WTC11 (cell line): ENCODE measurements around the gene GPC6. TPM values are rescaled to one million over a fixed set of nuclear protein-coding genes. Genes with fewer than 3 reads are reported as not detected.
A peak's percentile ranks its signal among the peaks of the same experiment; 100 is the strongest.

Source experiments
- ATAC-seq: fragments of 200-7000 bp; cut with Tn5 transposase; 2 replicates; pipeline ENCODE4 v1.10.0; 2021; ENCODE audit warnings: mild to moderate bottlenecking, moderate library complexity
- CTCF ChIA-PET: fragments of 300-600 bp; sonication (Branson Sonifier 250); formaldehyde crosslinking; loops from one replicate; lab custom pipeline; 2021; ENCODE audit warnings: antibody characterized with exemption; lab: Charles Lee
- POLR2A ChIA-PET: fragments of 350-600 bp; sonication (Branson Sonifier 250); formaldehyde crosslinking; loops from one replicate; lab custom pipeline; 2021; ENCODE audit warnings: antibody characterized with exemption; lab: Charles Lee
- DNase-seq: peaks from one replicate; pipeline ENCODE4 v3.0.0; 2021; ENCODE audit warnings: low spot score
- H3K27ac Mint-ChIP-seq: 2 replicates; pipeline ENCODE4 v1.8.0; 2021; ENCODE audit warnings: mixed read lengths
- H3K27me3 Mint-ChIP-seq: 2 replicates; pipeline ENCODE4 v1.8.0; 2021; ENCODE audit warnings: low read depth, mild to moderate bottlenecking, moderate library complexity, mixed read lengths
- H3K36me3 Mint-ChIP-seq: 2 replicates; pipeline ENCODE4 v1.8.0; 2021; ENCODE audit warnings: mixed read lengths
- H3K4me1 Mint-ChIP-seq: 2 replicates; pipeline ENCODE4 v1.8.0; 2022; ENCODE audit warnings: mixed read lengths
- H3K4me3 Mint-ChIP-seq: 2 replicates; pipeline ENCODE4 v1.8.0; 2021; ENCODE audit warnings: mild to moderate bottlenecking, moderate library complexity, mixed read lengths
- H3K9me3 Mint-ChIP-seq: 2 replicates; pipeline ENCODE4 v1.8.0; 2021; ENCODE audit warnings: mixed read lengths
- FOXK1 ChIP-seq: sonication (generic); formaldehyde crosslinking; IDR thresholded peaks from 2 replicates; pipeline ENCODE4 v1.8.0; 2022; ENCODE audit warnings: mild to moderate bottlenecking, moderate library complexity, missing genetic modification reagents
- GABPB1 ChIP-seq: sonication (generic); formaldehyde crosslinking; IDR thresholded peaks from 2 replicates; pipeline ENCODE4 v1.8.1; 2023; ENCODE audit warnings: mild to moderate bottlenecking, missing genetic modification reagents
- JAZF1 ChIP-seq: fragments of 250-450 bp; sonication (Bioruptor Pico); IDR thresholded peaks from 2 replicates; pipeline ENCODE4 v1.9.0; 2021; ENCODE audit warnings: moderate library complexity, mild to moderate bottlenecking, inconsistent platforms
- MXD4 ChIP-seq: fragments of 250-450 bp; sonication (Bioruptor Pico); IDR thresholded peaks from 2 replicates; pipeline ENCODE4 v1.8.0; 2021; ENCODE audit warnings: mild to moderate bottlenecking, moderate library complexity, borderline replicate concordance
- NFATC4 ChIP-seq: fragments of 250-450 bp; sonication (Bioruptor Pico); IDR thresholded peaks from 2 replicates; pipeline ENCODE4 v1.9.0; 2021; ENCODE audit warnings: mild to moderate bottlenecking
- NR2C2 ChIP-seq: sonication (generic); formaldehyde crosslinking; IDR thresholded peaks from 2 replicates; pipeline ENCODE4 v1.8.0; 2022; ENCODE audit warnings: mild to moderate bottlenecking, missing genetic modification reagents
- PRRX2 ChIP-seq: fragments of 250-450 bp; sonication (Bioruptor Pico); IDR thresholded peaks from 2 replicates; pipeline ENCODE4 v1.8.0; 2021; ENCODE audit warnings: mild to moderate bottlenecking
- ZNF219 ChIP-seq: sonication (generic); formaldehyde crosslinking; IDR thresholded peaks from 2 replicates; pipeline ENCODE4 v1.8.0; 2023; ENCODE audit warnings: missing genetic modification reagents, mild to moderate bottlenecking, borderline replicate concordance
- ZNF263 ChIP-seq: sonication (generic); formaldehyde crosslinking; IDR thresholded peaks from 2 replicates; pipeline ENCODE4 v1.8.1; 2022; ENCODE audit warnings: low read depth, mild to moderate bottlenecking, moderate library complexity, missing genetic modification reagents
- total RNA-seq: library from RNA; stranded (reverse); gene quantifications from 3 replicates; pipeline ENCODE4 v1.2.3, GENCODE V29; 2021
- TF ChIP-seq, protein P1 (sequence below): sonication (generic); formaldehyde crosslinking; IDR thresholded peaks from 2 replicates; pipeline ENCODE4 v1.8.0; 2022; ENCODE audit warnings: missing genetic modification reagents
- TF ChIP-seq, protein P2 (sequence below): sonication (generic); formaldehyde crosslinking; IDR thresholded peaks from 2 replicates; pipeline ENCODE4 v1.8.0; 2022; ENCODE audit warnings: mild to moderate bottlenecking, missing genetic modification reagents
- TF ChIP-seq, protein P3 (sequence below): fragments of 250-450 bp; sonication (Bioruptor Pico); IDR thresholded peaks from 2 replicates; pipeline ENCODE4 v1.8.0; 2021; ENCODE audit warnings: mild to moderate bottlenecking
- TF ChIP-seq, protein P4 (sequence below): sonication (generic); formaldehyde crosslinking; IDR thresholded peaks from 2 replicates; pipeline ENCODE4 v1.8.1; 2023; ENCODE audit warnings: mild to moderate bottlenecking, missing genetic modification reagents

Gene GPC6
- total RNA-seq, 1 experiment from 2014 or later = 19.5 TPM

DNA sequence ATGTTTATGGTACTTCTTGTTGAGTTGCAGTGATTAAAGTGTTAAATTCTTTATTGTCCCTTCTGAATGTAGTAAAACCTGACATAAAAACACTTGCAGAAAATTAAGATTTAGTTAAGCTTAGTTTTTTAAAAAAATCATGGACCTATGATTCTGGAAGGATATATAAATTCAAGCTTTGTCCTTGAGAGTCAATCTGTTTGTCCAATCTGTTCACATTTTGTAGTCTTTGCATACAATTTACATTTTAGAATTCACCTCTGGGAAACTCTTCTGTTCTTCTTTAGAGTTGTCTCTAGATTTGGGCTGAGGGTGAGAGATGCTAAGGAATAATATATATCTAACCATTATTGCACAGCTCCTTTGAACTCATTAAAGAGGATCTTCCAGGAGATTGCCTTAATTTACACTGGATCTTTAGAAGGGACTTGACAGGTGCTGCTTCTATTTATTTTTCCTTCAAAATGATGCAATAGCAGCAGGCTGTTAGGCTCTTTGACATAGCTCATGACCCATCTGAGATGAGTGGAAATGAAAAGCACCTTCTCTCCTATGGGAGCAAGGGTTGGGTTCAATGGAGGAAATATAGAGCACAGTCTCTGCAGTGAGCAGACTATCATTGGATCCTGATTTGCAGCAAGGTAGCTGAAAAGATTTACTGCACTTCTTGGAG, 433.9 kb downstream of the GPC6 start:
- Mint-ChIP-seq H3K27ac (no peak overlapping the region), H3K27me3 (no peaks in the 10 kb centered on the region), H3K36me3 (no peaks in the 10 kb centered on the region), H3K4me3 (no peak overlapping the region), H3K4me1 (no peaks in the 10 kb centered on the region), H3K9me3 (peaks cover 8% of the 10 kb centered on the region)
- ChIA-PET CTCF (no interaction called here), POLR2A (no interaction called here)
- ATAC-seq (no peak), DNase-seq (no peak)
- peak; percentile 61; the same call in 1 of the 2 replicates for TF ChIP-seq GABPB1 (CRISPR knock-in tag)
- TF ChIP-seq NR2C2 (CRISPR knock-in tag) = no peak

DNA sequence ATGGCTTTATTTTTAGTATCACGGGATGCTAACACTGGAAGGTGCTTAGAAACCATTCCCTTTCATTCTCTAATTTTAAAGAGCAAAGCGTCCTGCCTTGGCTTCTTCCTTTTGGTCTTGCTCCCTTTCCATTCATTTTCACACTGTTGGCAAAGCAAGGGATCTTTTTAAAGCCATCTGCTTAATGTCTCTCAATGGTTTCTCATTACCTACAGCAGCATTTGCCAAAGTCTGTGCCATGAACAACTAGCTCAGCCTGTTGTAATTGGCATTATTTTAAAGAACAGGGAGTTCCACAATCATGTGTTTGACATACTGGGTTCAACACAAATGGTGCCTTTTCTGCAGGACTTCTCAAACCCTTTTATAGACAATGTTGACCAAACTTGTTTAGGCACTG, 444.3 kb downstream of the GPC6 start:
- H3K27ac Mint-ChIP-seq = no peak overlapping the region
- peaks cover 16% of the 10 kb centered on the region for H3K9me3 Mint-ChIP-seq
- no peak overlapping the region for H3K4me3 Mint-ChIP-seq
- CTCF ChIA-PET = no interaction called here
- ATAC-seq = no peak
- TF ChIP-seq, protein P1, sequence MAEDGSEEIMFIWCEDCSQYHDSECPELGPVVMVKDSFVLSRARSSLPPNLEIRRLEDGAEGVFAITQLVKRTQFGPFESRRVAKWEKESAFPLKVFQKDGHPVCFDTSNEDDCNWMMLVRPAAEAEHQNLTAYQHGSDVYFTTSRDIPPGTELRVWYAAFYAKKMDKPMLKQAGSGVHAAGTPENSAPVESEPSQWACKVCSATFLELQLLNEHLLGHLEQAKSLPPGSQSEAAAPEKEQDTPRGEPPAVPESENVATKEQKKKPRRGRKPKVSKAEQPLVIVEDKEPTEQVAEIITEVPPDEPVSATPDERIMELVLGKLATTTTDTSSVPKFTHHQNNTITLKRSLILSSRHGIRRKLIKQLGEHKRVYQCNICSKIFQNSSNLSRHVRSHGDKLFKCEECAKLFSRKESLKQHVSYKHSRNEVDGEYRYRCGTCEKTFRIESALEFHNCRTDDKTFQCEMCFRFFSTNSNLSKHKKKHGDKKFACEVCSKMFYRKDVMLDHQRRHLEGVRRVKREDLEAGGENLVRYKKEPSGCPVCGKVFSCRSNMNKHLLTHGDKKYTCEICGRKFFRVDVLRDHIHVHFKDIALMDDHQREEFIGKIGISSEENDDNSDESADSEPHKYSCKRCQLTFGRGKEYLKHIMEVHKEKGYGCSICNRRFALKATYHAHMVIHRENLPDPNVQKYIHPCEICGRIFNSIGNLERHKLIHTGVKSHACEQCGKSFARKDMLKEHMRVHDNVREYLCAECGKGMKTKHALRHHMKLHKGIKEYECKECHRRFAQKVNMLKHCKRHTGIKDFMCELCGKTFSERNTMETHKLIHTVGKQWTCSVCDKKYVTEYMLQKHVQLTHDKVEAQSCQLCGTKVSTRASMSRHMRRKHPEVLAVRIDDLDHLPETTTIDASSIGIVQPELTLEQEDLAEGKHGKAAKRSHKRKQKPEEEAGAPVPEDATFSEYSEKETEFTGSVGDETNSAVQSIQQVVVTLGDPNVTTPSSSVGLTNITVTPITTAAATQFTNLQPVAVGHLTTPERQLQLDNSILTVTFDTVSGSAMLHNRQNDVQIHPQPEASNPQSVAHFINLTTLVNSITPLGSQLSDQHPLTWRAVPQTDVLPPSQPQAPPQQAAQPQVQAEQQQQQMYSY (CRISPR knock-in tag) = no peak
- TF ChIP-seq, protein P2, sequence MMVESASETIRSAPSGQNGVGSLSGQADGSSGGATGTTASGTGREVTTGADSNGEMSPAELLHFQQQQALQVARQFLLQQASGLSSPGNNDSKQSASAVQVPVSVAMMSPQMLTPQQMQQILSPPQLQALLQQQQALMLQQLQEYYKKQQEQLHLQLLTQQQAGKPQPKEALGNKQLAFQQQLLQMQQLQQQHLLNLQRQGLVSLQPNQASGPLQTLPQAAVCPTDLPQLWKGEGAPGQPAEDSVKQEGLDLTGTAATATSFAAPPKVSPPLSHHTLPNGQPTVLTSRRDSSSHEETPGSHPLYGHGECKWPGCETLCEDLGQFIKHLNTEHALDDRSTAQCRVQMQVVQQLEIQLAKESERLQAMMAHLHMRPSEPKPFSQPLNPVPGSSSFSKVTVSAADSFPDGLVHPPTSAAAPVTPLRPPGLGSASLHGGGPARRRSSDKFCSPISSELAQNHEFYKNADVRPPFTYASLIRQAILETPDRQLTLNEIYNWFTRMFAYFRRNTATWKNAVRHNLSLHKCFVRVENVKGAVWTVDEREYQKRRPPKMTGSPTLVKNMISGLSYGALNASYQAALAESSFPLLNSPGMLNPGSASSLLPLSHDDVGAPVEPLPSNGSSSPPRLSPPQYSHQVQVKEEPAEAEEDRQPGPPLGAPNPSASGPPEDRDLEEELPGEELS (CRISPR knock-in tag) = no peak
- TF ChIP-seq NFATC4 (CRISPR knock-in tag) = no peak
- TF ChIP-seq JAZF1 (CRISPR knock-in tag) = no peak
- TF ChIP-seq FOXK1 (CRISPR knock-in tag) = no peak
- no peak for TF ChIP-seq PRRX2 (CRISPR knock-in tag)
- TF ChIP-seq, protein P3, sequence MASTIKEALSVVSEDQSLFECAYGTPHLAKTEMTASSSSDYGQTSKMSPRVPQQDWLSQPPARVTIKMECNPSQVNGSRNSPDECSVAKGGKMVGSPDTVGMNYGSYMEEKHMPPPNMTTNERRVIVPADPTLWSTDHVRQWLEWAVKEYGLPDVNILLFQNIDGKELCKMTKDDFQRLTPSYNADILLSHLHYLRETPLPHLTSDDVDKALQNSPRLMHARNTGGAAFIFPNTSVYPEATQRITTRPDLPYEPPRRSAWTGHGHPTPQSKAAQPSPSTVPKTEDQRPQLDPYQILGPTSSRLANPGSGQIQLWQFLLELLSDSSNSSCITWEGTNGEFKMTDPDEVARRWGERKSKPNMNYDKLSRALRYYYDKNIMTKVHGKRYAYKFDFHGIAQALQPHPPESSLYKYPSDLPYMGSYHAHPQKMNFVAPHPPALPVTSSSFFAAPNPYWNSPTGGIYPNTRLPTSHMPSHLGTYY (CRISPR knock-in tag) = no peak
- TF ChIP-seq ZNF263 (CRISPR knock-in tag) = no peak
- POLR2A ChIA-PET = no interaction called here
- DNase-seq = no peak
- H3K4me1 Mint-ChIP-seq = peaks cover 4% of the 10 kb centered on the region; the same call in 1 of the 2 replicates
- peaks cover 9% of the 10 kb centered on the region for H3K36me3 Mint-ChIP-seq
- no peaks in the 10 kb centered on the region for H3K27me3 Mint-ChIP-seq

DNA sequence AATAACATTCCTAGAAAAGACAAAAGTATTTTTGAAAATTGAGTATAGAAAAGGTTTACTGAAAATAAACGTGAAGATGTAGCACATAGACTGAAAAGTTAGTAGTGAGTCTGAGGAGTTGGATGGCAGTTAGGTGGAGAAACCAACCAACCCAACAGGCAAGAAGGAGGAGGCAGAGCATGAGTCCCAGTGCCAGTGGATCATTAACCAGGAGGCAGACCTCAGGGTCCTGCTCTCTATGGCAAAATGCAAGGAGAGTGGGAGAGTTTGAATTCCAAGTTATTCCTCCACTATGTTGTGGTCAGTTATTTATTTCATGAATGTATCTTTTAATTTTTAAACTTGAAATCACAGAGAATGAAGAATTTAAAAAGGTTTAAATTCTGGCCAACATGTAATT, 446.4 kb downstream of the GPC6 start:
- Mint-ChIP-seq H3K9me3 (peaks cover 16% of the 10 kb centered on the region), H3K27ac (no peak overlapping the region), H3K4me3 (no peak overlapping the region), H3K4me1 (peaks cover 4% of the 10 kb centered on the region; the same call in 1 of the 2 replicates), H3K36me3 (peaks cover 9% of the 10 kb centered on the region), H3K27me3 (no peaks in the 10 kb centered on the region)
- ChIA-PET POLR2A (no interaction called here), CTCF (no interaction called here)
- TF ChIP-seq, protein P4, sequence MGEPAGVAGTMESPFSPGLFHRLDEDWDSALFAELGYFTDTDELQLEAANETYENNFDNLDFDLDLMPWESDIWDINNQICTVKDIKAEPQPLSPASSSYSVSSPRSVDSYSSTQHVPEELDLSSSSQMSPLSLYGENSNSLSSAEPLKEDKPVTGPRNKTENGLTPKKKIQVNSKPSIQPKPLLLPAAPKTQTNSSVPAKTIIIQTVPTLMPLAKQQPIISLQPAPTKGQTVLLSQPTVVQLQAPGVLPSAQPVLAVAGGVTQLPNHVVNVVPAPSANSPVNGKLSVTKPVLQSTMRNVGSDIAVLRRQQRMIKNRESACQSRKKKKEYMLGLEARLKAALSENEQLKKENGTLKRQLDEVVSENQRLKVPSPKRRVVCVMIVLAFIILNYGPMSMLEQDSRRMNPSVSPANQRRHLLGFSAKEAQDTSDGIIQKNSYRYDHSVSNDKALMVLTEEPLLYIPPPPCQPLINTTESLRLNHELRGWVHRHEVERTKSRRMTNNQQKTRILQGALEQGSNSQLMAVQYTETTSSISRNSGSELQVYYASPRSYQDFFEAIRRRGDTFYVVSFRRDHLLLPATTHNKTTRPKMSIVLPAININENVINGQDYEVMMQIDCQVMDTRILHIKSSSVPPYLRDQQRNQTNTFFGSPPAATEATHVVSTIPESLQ (CRISPR knock-in tag) = no peak
- TF ChIP-seq PRRX2 (CRISPR knock-in tag) (no peak), JAZF1 (CRISPR knock-in tag) (no peak), MXD4 (CRISPR knock-in tag) (no peak), ZNF219 (no peak)
- no peak for ATAC-seq
- no peak for DNase-seq
